Stimulated activated CD4-positive, alpha-beta T cell treated with anti-CD3 and anti-CD28 coated beads, TNF-alpha, amount 100 ng/mL, for 1 hour (primary cell): ENCODE results near the gene IRGQ.
A peak's percentile ranks its signal among the peaks of the same experiment; 100 is the strongest.
"Not testable (repeated sequence)": the region's sequence is repeated elsewhere in the genome, so short reads cannot be mapped to it uniquely, and the experiment has no call there.

ENCODE experiments used
- DNase-seq, 3 donors: peaks; one replicate each; pipeline ENCODE4 v3.0.0-alpha.2; 2020; ENCODE audit warnings: low read depth in 3 of 3, low spot score in 1 of 3

The IRGQ gene

DNA sequence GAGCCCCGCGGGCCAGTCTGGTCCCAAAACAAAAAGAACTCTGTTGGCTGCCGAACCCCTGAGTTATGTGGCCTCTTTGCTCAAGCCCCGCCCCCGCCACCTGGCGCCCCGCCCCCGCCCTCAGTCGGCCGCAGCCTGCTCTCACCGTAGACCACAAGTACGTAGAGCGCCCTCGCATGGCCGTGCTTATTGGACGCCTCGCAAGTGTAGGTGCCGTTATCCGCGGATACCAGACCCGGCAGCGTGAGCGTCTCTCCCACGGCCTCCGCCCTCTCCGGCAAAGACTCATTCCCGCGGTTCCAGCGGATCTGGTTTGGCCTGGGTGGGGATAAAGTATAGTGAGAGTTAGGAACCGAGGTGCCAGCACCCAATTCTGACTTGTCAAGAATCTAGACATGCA is 29.0 kb upstream of the IRGQ start:
- DNase-seq: peak; percentile 57 to 73 (median 60)

DNA sequence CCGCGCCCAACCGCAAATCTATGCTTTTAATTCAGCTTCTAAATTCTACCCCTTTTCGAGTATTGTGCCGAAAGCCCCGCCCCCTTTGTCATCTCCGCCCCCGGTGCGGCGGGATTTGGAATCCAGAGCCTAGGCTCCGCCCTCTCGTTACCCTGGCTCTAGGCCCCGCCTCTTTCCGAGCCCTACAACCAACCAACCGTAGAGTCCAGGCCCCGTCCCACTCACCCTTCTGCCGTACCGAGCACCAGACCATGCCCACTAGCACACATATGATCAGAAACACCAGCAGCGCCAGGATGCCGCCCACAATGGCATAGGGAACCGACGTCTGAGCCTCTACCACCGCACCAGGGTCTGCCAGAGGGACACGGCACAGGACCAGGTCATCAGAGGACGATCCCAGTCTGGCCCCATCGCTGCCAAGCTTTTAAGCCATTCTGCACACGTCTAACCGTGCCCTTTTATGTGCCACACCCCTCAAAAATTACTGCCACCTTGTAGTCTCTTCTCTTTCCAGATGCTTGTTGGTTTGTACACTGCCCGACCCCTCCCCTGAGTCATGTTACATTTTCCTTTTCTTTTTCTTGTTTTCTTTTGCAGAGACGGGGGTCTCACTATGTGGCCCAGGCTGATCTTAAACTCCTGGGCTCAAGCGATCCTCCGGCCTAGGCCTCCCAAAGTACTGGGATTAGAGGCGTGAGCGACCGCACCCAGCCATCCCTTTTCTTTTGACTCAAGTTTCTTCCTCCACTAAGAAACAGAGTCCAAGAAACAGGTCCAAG is 28.1 kb upstream of the IRGQ start:
- no peak for DNase-seq

DNA sequence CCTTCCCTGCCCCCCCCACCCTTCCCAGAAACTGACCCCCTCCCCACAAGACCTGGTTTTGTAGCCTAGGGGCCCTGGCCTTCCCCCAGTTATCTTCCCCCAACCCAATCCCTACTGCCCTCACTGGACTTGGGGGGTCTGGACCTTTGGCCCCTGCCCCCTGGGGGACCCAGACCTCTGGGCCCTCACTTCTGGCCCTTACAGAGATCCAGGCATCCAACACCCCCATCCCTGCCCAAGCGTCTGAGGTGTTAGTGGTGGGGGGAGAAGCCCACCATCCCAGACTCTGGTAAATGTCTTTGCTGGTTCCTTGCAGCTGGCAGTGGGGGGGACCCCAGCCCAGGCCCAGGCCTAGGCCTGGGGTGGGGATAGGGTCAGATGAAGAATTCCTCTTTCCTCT is 27.0 kb upstream of the IRGQ start:
- no peak for DNase-seq

DNA sequence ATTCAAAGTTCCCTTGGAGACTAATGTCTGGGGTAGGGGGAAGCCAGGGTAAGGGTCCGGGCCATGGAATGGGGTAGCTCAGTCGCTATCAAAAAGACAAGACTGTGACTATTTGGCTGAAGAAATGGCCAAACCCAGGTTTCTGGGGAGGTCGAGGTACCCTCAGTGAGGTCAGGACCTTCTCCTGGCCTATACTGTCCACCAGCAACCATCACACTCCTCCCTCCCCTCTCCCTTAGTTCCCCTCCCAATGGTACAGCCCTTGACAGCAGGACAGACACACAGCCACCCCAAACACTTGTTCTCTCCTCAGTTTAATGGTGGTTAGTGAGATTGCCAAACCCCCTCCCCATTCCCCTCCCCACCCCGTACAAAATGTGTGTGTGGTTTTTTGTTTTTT is 26.1 kb upstream of the IRGQ start:
- no peak for DNase-seq

DNA sequence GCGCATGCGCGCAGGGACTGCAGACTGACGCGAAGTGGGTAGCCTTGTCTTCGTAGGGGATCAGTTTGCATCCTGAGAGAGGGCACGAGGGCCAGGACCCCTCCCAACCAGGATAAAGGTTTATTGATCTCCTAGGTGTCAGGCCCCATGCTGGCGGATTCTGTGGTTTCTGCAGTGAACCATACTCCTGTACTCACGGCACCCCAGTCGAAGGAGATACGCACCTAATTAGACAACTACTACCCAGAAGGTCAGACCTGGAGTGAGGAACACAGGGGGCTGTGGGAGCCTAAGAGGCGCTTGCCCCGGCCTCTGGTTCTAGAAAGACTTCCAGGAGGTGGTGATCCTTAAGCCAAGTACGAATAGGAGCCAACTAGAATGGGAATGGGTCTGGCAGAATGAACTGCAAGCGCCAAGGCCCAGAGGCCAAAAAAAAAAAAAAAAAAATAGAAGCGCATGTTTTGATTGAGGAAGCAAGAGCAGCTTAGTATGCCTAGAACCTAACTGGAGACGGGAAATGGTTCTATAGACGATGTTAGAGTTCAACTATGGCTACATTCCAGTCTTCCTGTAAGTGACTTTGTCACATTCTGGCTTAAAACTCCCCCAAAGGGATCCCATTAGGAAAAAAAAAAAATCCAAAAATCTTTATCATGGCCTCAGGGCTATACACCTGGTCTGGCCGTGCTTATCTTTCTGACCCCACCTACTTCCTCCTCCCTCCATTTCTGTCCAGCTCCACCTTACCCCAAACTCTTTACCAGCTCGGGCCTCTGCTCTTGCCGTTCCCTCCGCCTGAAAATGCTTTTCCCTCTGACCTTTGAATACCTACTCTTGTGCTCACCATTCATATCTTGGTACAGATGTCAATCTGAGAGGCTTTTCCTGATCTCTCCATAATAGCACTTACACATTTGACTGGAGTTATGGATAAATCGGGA is 24.4 kb upstream of the IRGQ start:
- peak; percentile 67 to 76 (median 72) for DNase-seq

DNA sequence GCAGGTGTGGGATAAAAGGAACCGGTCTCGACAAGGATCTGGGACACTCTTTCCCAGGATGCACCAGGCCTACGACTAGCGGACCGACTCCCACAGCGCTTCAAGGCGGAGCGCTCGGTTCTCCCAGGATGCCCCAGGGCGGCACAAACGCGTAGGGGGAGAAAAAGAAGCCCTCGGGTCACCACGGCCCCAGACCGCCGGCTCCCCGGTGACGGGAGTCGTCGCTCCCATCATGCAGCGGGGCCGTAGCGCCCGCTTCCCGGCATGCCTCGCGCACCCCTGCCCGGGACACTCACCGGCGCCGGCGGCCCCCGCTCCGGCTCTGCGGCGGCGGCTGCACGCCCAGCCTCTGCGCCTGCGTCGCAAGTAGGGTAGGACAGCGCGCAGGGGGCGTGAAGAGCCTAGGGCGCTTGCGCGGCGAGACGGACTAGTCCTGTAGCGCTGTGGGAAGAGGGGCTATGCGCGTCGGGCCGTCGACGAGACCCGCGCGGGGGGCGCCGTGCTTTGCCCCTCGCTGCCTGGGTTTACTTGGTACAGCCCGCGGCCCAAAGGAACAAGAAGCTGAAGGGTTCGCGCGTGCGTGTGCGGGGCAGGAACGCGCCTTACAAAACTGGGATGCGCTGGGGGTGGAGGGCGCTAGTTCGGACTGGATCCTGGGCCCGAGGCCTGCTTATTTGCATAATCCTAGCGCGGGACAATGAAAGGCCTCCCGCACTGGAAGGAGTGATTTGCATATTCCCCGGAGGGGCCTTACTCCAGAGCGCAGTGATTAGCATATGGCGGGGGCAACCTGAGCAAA is 23.5 kb upstream of the IRGQ start, which contains the start of gene ZNF428:
Gene ZNF428 (minus strand): TSS at position 368 of the 799 bp plus-strand sequence. CDS start 5,325 bp downstream, outside the sequence.
- peak; percentile 65 to 74 (median 71) for DNase-seq

DNA sequence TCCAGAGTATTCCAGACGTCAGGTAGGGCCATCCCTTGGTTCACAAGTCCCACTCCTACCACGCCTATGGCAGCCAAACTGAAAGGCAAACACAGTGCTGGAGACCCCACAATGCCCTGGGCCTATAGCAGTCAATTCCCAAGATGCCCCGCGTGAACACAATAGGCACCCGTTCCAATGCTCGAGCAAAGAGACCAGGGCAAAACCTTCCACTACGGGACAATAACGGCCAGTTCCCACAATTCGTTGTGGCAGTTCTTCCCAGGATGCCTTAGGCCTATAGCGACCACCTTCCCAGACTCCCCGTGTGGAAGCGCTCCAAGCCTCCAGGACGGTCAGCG is 23.0 kb upstream of the IRGQ start:
- peak in 1 of 3 donors; percentile 25 for DNase-seq

DNA sequence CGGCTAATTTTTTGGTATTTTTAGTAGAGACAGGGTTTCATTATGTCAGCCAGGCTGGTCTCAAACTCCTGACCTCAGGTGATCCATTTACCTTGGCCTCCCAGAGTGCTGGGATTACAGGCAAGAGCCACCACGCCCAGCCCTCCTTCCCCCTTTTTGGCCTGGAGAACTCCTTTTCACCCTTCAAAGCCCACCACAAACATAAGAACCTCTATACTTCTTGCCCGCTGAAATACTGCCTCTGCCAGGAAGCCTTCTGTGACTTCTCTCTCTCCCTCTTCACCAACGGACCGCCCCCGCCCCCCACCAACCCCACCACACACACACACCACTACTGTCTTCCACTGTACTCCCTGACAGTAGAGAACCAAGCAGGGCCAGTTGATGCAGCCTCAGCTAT is 21.0 kb upstream of the IRGQ start:
- no peak for DNase-seq

DNA sequence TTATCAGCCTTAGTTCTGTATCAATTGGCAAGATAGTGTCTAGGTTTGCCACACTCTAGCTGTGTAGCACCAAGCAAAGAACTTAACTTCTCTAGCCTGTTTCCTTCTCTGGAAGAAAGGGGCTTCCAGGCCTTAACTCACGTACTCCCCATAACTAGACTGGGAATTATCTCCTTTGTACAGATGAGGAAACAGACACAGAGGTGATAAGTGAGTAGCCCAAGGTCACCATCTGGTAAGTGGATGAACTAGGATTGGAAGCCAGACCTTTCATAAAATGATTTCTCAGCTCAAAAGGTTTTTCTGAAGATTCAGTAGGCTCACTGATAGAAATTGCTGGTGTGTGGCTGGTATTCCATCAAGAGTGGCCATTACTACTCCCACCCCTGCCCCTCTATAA is 20.4 kb upstream of the IRGQ start:
- DNase-seq: no peak

DNA sequence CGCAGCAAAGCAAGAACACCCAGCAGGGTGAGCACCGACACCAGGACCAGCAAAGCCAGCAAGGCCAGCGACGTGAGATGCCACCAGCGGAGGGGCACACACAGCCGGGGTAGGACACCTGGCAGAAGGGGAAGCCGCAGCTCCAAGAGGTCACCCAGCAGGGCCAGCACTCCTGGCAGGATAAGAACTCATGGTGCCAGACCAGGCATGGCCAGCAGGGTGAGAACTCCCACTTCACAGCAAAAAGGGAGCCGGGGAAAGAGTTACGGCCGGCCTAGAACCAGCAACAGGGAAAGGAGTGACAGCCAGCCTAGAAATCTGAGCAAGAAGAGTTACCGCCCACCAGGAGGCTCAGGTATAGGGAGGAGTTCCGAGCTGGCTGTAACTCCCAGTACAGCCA is 16.4 kb upstream of the IRGQ start:
- no peak for DNase-seq

DNA sequence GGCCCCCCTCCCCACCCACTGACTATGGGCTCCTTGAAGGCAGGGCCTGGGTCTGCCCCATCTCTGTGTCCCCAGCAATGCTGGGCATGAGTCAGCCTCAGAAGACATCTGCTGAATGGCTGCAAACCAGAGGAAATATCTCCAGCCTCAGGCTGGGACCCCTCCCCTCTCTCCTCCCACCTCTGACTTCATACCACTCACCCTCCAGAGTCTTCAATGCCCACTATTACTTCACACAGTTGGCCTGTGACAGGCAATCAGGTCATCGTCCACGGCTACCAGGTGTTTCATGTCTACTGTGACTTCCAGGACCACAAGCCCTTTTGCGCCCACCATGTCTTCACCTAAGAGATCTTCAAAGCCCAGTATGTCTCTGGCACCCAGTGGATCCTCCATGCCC is 15.9 kb upstream of the IRGQ start, which contains the start of gene SRRM5:
Gene SRRM5 (plus strand): TSS at position 301 of the 400 bp plus-strand sequence. CDS start 34 bp downstream, at position 335.
- DNase-seq: no peak

DNA sequence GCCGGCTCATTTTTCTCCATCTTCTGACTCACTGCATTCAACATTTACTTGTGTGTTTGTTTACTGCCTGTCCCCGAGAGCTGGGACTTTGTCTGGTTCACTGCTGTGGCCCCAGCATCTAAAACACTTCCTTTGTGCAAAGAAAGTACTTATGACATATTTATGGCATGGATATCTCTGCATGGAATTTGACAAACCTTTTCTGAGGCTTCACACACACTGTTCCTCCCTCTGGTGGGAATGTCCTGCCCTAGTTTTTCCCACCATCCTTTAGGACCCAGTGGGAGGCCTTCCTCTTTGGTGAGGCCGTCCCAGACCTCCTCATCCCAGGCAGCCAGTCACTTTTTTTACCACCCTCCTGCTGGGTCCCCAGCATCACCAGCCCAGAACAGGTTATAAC is 14.6 kb upstream of the IRGQ start:
- DNase-seq: no peak

DNA sequence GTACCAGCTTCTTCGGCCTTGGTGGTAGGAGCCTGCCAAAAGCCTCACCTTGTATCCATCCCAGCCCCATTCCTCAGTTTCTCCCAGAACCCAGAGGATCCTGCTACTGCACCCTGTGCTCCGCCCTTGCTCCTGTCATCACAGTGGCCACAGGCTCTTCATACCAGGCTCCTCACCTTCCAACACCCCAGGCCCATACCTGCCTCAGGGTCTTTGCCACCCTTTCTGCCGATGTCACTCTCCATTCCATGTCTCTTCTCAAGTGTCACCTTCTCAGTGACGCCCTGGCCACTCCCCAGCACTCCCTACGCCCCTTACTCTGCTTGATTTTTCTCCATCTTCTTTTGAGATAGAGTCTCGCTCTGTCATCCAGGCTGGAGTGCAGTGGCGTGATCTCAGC is 13.9 kb upstream of the IRGQ start:
- DNase-seq: no peak

DNA sequence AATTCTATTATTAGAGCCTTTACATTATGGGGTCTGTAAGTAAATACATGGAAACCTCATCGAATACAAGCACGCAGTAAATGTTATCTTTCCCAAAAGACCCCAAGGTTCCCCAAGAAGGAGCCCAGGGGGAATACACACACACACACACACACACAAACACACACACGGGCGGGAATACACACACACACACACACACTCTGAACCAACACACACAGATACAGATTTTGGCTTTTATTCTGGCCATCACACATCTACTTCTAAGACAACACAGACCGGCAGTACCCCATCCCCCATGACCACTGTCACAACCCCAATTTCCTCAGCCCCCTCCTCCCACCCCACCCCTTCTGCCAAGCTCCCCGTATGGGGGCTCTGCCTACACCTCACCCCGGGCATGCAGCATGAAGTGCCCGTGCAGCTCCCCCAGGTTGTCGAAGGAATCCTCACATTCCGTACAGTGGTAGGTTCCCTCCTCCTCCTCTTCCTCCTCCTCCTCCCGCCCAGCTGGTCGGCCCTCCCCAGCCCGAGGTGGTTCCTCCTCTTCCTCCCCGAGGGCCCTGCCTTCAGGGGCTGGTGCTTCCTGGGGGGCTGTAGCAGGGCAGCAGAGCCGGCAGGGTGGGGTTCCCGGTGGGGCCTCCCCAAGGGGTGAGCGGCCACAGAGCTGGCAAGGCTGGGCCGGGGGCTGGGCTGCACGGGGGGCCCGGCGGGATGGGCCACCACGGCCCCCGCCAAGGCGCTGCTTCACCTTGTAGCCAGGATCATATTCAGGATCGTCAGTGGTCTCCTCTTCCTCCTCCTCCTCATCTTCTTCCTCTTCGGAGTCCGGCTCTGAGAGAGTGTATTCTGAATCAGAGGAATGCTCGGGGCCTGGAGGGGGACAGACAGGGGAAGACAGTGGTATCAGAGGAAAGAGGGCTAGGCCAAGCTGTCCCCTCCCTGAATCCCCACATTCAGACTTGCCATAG is 11.6 kb upstream of the IRGQ start:
- no peak for DNase-seq

DNA sequence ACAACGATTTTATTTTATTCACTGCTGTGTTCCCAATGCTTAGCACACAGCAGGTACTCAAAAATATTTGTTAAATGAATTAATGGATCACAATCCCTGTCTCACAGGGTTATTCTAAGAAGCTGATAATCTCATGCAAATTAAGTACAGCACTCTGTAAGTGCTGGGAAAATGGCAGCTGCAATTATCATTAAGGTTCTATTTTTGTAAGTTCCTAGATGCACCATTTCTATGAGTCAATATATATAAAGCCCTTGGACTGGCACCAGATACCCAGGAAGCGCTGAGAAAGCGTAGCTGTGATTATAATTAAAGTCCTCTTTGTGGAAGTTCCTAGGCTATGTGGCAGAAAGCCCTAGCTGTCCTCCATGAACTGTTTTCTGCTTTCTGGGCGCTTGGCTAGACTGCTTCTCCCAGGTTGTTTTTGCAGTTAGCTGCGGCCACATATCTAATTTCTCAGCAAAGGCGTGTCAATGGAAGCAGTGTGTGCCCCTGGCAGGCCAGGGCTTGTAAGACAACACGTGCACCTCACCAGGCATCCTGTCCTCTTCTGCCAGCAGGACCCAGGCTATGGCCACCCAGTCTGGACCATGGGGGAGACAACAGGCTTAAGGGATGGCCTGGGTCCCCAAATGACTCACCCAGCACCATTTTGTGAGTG is 10.8 kb upstream of the IRGQ start:
- no peak for DNase-seq

DNA sequence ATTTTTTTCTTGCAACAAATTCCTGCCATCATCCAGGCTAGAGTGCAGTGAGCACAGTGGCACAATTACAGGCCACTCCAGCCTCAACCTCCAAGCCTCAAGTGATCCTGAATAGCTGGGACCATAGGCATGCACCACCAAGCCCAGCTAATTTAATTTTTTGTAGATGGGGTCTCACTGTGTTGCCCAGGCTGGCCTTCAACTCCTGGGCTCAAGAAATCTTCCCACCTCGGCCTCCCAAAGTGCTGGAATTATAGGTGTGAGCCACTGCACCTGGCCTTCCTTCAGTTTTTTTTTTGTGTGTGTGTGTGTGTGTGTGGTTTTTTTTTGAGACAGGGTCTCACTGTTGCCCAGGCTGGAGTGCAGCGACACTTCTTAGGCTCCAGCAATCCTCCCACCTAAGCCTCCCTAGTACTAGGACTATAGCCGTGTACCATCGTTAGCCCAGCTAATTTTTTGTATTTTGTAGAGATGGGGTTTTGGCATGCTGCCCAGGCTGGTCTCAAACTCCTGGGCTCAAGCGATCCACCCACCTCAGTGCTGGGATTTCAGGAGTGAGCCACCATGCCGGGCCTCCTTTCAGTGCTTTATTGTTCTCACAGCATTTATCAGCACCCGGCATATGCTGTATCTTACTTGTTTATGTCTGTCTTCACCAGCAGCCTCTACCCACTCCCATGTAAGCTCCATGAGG is 10.1 kb upstream of the IRGQ start:
- no peak for DNase-seq

DNA sequence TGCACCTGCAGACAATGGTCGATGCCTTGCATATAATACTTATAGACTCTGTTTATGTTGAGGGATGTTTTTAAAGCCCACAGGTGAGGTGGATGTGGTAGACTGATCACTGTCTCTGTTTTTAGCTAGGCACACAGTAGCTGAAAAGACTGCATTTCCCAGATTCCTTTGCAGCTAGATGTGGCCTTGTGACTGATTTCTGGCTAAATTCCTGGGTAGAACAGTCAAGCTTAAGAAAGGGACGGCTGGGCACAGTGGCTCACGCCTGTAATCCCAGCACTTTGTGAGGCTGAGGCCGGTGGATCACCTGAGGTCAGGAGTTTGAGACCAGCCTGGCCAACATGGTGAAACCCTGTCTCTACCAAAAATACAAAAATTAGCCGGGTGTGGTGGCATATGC is 4.4 kb upstream of the IRGQ start:
- DNase-seq: not testable (repeated sequence)

DNA sequence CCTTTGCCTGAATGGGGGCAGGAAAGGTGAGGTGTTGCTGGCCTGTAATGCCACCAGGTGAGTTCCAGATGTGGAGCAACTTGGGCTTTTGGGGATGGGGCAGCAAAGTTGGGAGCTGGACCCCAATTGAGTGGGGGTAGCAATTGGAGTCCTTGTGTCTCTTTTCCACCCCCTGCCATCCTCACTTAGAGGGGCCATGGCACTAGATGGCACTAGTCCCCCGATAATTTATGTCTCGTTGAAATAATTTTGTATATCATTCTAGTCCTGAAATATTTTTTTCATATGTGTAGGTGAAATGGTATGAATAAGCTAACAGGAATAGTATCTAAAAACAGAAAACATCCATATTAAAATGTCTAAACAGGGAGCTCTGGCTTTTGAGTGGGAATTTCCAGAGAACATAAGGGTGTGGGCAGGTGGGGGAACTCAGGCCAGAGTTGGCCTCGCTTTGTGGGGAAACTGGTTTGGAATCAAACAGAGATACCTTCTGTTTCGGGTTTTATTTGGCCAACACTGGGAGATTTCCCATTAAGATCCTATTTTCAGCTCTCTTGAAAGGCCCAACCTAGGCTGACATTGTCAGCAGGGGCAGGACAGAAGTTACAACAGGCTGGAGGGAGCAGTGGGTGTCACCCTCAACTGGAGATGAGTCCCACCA is 3.8 kb upstream of the IRGQ start:
- no peak for DNase-seq
